CD4-positive, alpha-beta T cell treated with Interleukin-6 at 100 ng/mL for 8 hours (primary cell): ENCODE data around the gene COASY.

Experiments
- DNase-seq: peaks from one replicate; pipeline ENCODE4 v3.0.0-alpha.2; 2020; ENCODE audit warnings: mixed read lengths, low spot score

COASY gene

DNA sequence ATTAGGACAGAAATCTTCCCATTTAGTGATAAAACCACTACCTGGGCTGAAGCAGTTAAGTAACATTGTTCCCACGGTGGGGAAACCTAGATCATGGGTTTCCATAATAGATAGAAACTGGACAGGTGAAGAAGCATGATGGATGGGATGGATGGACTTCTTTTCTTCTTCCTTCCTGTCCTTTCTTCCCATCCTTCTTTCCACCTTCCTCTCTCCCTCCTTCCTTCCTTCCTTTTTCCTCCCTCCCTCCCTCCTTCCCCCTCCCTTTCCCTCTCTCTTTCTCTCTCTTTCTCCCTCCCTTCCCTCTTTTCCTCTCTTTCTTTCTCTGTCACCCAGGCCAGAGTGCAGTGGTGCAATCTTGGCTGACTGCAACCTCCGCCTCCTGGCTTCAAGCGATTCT lies 12.5 kb downstream of the COASY start:
- no peak for DNase-seq

GRCh38 chr17:42577140-42577531 lies 15.2 kb downstream of the COASY start:
- no peak for DNase-seq

DNA sequence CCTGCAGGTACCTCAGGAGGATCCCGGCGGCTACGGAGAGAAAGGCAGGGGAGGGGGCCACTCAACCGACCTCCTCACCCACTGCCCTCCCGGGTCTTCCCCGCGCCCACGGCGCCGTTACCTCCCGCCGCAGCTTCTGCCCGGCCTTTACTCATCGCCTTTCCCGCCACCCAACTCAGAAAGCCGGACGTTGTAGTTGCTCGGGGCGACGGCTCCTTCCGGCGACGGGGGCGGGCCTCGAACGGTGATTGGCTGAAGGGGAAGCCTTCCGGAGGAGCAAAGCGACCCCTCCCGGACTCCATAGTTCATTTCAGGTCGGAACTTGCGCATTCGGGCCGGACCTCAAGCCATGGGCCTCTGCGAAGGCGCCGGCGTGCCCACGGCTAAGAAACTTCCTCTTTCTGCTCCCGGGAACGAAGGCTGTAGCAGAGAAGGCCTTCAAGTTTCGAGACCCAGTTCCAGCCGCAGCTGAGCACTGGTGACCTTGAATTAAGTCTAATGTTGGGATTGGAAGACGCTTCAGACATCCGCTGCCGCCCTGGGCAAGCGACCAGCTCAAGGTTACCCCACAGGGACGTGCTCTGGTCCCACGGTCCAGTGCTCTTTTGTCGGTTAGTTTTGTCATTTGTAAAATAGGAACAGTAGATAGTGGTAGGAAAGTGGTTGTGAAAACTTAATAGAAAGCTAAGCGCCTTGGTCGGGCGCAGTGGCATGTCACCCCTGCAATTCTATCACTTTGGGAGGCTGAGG lies 15.8 kb downstream of the COASY start, which contains the start of gene PSMC3IP:
Gene PSMC3IP (minus strand): TSS at position 198 of the 750 bp plus-strand sequence. CDS start 43 bp downstream, at position 155.
- DNase-seq = peak; percentile 90

DNA sequence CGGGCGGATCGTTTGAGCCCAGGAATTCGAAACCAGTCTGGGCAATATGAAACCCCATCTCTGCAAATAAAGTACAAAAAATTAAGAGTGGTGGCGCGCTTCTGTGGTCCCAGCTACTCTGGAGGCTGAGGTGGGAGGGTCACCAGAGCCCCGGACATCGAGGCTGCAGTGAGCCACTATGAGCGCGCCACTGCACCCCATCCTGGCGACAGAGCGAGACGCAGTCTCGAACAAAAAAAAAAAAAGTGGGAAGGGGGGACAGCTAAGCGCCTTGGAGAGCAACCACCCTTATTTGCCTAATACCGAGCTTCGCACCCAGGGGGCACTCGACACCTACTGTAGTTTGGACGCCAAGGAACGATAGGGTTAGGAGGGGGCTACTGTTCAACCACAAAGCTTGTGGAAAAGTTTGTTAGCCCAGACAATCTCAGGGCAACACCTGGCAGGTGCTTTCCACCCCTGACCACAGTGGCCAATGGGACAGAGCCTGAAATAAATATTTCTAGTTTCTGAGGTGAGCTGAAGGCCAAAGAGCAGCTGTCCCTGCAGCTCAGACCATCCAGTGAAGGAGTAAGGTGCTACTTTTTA lies 16.4 kb downstream of the COASY start:
- peak; percentile 59 for DNase-seq

DNA sequence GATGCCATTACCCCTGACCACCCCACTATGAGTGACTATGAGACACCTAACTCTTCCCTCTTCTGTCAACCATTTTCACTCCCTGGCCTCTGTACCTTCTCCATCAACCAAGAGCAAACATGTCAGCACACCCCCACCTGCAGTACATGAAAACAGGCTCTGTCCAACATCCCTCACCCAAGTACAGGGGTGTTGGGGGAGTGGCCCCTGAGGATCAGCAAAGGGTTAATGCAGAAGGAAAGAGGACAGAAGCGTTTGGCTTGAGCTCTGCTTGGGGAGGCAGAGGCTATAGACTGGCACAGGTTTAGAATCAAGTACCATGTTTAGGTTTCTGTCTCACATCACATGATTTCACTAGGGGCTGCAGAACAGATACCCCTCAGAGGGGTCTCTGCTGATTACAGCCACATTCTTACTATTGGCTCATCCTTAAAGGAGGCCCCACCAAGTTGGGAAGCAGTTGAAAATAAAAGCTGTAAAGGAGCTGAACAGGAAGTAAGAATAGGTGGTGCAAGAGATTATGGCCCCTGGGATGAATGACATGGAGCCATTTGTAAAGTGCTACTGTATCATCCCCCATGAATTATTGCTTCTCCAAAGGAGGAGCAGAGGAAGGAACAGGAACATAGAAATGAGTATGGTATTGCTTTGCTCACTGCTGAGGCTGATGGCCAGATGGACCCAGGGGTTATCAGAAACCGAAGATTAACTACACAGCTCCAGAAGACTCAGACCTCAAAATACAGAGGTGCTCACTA lies 18.0 kb downstream of the COASY start:
- DNase-seq = no peak

DNA sequence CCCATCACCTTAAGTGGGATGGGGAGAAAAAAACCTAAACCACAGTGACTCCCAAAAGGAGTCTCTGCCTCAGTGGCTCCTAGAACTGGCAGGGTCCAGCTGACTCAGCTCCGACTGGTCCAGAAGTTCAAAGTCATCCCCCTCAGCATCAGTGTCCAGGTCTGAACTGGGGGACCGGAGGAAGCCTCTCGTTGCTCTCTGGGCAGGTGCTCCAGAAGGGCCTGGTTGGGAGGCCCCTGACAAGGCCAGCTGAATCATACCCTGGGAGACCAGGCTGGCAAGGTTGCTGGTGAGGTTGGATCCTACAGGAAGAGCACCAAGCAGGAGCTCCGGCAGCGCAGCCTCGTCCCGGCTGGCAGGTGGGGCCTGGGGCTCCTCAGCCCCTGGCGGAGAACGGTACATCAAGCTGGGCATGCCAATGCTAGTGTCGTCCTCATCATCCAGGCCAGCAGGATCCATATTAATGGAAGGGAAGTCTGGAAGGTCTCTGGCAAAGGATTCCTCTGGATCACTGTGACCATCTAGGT lies 19.9 kb downstream of the COASY start:
- no peak for DNase-seq

DNA sequence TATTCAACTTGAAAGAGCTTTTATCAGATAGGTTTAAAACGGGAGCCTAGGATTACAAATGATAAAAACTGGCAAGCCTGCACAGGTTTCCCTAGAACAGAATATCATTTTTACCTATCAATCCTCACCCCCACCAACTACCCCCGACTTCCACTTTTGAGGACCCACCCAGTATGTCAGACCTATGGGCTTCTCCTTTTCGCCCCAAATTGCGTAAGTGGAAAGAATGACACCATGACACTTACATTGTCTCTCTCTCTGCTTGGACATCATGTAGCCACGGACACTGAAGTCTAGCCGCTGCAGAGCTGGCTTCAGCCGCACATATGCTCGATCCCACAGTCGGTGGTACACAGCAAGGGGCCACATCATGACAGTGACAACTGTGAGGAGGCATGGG lies 22.9 kb downstream of the COASY start:
- no peak for DNase-seq

DNA sequence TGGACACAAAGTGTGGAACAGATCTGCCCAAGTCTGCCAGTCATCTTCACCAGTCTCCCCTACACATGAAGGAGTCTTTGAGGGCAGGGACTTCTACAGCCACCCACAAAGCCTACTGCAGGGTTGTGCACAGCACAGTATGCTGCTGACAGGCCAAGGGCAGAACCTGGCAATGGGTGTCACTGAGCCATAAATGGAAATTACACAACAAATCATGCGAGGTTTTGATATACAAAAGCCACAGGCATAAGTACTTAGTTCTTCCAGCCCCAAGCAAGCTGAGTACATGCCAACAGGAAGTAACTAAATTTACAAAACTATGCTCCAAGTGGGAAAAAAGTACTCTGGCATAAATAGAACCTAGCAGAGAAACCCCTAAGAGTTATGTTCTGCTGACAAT lies 23.4 kb downstream of the COASY start:
- no peak for DNase-seq

DNA sequence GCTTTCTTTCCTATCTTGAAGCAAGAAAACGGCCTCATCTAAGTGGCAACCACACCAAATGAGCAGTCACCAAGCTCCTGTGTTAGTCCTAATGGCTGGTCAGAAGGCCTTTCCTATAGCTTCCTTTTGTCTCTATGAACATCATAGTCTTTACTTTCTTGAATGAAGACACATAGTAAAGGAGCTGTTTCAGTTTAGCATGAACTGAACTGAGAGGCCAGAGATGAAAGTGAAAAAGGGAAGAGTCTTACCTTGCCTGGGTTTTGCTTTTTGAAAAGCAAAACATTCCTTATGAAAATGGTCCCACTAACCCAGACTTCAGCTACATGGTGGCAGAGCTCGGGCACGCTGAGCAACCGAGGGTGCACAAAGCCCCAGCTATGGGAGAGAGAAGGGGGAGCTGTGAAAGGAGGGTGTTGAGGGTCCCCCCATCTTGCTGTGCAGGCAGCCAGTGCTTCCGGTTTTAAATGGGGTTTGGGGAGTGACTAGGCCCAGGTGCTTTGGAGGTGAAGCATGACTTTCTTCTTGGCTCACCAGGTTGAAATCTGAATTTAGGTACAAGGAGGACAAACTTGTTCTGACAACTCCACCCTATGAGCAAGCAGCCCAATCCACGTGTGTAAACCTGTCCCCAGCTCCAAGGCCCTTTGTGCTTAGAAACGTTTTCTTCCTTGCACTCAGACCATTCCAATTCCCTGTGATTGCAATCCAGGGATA lies 24.7 kb downstream of the COASY start:
- DNase-seq = no peak

DNA sequence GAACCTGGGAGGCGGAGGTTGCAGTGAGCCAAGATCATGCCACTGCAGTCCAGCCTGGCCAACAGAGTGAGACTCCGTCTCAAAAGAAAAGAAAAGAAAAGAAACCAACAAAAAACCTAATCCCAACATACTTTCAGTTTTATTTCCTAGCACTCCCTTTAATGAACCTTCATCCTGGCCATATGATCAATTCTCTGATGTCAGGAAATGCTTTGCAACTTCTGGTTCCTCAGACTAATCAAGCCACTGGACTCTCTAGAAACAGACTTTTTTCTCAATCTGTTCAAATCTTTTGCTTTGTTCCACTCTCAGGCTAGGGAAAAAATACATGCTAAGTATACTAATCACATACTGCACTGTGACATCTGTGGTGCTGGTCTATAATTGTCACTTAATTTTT lies 28.9 kb downstream of the COASY start:
- DNase-seq = no peak

DNA sequence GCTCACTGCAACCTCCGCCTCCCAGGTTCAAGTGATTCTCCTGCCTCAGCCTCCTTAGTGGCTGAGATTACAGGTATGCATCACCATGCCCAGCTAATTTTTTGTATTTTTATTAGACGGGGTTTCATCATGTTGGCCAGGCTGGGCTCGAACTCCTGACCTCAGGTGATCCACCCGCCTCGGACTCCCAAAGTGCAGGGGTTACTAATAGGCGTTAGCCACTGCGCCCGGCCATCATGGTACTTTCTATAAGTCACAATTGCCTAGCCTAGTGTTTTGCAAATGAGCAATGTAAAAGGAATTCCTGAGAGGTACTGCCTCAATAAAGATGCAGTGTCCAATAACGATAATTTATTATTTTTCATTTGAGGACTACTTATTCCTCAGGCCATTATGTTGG lies 29.5 kb downstream of the COASY start:
- DNase-seq = no peak

DNA sequence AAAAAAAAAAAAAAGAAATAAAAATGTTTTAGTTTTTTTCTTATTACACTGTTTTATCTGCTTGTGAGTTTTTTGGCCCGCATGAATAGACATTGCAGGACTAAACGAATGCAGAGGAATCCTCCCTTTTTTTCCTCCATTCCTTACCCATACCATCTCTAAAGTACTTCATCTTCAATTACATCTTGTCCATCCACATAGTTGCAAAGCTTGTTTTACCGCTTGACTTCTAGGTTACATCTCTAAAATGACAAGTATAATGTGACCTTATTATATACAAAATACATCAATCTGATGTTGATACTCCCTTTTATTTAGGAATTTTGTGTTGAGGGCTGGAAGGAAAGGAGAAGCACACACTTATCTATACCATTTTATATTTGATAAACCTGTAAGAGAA lies 34.4 kb downstream of the COASY start:
- no peak for DNase-seq

GRCh38 chr17:42598905-42599304 lies 37.0 kb downstream of the COASY start:
- DNase-seq = no peak

GRCh38 chr17:42603318-42603717 lies 41.4 kb downstream of the COASY start:
- no peak for DNase-seq

DNA sequence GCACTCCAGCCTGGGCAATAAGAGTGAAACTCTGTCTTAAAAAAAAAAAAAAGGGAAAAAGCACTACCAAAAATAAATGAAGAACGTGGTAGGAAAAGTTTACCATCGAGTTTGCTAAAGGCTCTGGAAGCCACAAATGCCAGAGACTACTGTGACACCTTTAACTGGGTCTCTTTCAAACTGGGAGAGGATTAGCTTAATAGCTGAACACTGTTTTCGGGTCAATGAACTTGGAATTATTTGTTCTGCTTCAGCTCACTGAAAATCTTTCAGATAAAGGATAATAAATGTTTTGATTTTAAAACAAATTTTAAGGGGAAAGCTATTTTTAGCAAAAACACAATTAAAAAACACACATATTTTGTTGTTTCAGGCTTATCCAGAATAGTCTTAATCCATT lies 45.8 kb downstream of the COASY start:
- no peak for DNase-seq

DNA sequence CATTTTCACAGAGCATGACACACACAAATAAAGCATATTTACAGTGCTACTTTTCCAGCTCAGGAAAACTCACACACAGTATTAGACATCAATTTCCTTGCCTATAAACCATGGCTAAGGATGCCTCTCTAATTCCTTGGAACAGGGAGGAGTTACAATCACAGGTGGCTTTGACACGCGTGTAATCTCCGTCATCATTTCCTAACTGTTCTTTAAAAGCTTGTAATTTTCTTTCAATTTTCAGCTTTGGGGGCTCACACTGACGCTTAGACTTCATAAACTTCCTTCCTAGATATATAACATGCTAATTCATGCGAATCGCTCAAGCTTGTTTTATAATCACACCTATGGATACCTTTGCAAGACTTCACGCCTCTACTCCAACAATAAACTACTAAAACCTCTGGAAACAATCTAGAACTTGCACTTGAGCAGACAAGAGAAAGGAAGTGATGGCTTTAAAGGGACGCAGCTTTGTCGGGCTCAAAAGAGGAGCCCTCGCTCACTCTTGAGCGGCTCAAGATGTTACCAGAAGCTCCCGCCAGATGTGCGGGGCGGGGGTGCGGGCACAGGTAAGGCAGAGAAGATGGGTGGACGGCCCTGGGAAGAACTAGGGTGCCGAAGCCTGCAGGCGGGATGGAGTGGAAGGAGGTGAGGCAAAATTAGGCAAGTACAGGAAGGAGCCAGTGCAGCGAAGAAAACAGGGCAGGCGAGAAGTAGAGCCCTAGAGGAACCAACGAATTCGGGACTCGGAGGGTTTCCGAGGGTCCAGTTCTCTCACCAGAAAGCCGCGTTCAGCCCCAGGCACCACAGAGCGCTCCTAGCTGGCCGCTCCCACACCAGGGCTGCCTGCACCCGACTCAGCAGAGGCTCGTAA lies 46.6 kb downstream of the COASY start:
- DNase-seq = no peak

GRCh38 chr17:42609182-42609813 lies 47.4 kb downstream of the COASY start, which contains the start of the genes RETREG3 and TUBG1:
Gene RETREG3 (minus strand): TSS chr17:42609374. CDS start chr17:42609324, 50 bp downstream.
Gene TUBG1 (plus strand): TSS chr17:42609683. CDS start chr17:42609738, 55 bp downstream.
- peak; percentile 100 for DNase-seq

- peak; percentile 4 for DNase-seq
Observed at GRCh38 chr17:42609814-42610801, 48.2 kb downstream of the COASY start.

DNA sequence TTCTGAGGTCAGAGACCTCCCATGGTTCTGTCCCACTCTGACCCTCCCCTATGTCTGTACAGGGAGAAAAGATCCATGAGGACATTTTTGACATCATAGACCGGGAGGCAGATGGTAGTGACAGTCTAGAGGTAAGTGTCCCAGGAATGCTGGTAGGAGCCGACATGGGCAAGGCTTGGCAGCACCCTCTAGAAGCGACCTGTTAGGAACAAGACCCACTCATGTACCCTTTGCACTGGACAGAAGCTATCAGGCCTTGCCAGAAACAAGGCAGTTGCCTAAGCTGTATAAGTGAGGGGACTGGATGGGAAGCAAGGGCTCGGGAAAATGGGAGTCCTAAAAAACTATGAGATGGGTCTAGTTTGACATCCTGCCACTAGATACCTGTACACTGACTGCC lies 50.1 kb downstream of the COASY start:
- no peak for DNase-seq
